HG03432 (cell line): ENCODE results near the gene KRT73.

ENCODE experiments used
- ATAC-seq: cut with Tn5 transposase; IDR thresholded peaks from one replicate; pipeline ENCODE4 v1.9.1; 2021; ENCODE audit warnings: mild to moderate bottlenecking, moderate library complexity; ENCODE audit not compliant: unreplicated experiment

KRT73 gene

GRCh38 chr12:52627395-52628110, 9.2 kb upstream of the KRT73 start:
- no peak for ATAC-seq

GRCh38 chr12:52622349-52622748, 4.0 kb upstream of the KRT73 start:
- ATAC-seq = no peak

GRCh38 chr12:52618866-52619265, 507 bp upstream of the KRT73 start:
- no peak for ATAC-seq

GRCh38 chr12:52617403-52617785, 965 bp downstream of the KRT73 start:
- ATAC-seq = no peak

GRCh38 chr12:52616680-52617402, 1.5 kb downstream of the KRT73 start:
- ATAC-seq = no peak

- ATAC-seq = no peak
These were observed 2.4 kb downstream of the KRT73 start for GRCh38 chr12:52615912-52616311.

- ATAC-seq = no peak
These were observed 3.0 kb downstream of the KRT73 start for GRCh38 chr12:52615208-52615868.

GRCh38 chr12:52614381-52615207, 3.8 kb downstream of the KRT73 start:
- no peak for ATAC-seq

- ATAC-seq = no peak
These were observed 4.9 kb downstream of the KRT73 start for GRCh38 chr12:52613384-52614030.

- ATAC-seq = no peak
These were observed 5.7 kb downstream of the KRT73 start for GRCh38 chr12:52612431-52613383.

GRCh38 chr12:52611080-52611468, 7.3 kb downstream of the KRT73 start:
- no peak for ATAC-seq

GRCh38 chr12:52608826-52609630, 9.3 kb downstream of the KRT73 start:
- ATAC-seq = no peak

- no peak for ATAC-seq
These were observed 10.2 kb downstream of the KRT73 start for GRCh38 chr12:52608161-52608560.

GRCh38 chr12:52607314-52607713, 11.0 kb downstream of the KRT73 start:
- ATAC-seq = no peak

GRCh38 chr12:52606581-52607218, 11.7 kb downstream of the KRT73 start:
- no peak for ATAC-seq

GRCh38 chr12:52606096-52606495, 12.3 kb downstream of the KRT73 start:
- no peak for ATAC-seq

GRCh38 chr12:52605542-52605941, 12.8 kb downstream of the KRT73 start:
- ATAC-seq = no peak

GRCh38 chr12:52604859-52605258, 13.5 kb downstream of the KRT73 start:
- ATAC-seq = no peak
